Measurements from ENCODE around the gene SELENBP1.
A peak's percentile ranks its signal among the peaks of the same experiment; 100 is the strongest.

Gene SELENBP1

DNA sequence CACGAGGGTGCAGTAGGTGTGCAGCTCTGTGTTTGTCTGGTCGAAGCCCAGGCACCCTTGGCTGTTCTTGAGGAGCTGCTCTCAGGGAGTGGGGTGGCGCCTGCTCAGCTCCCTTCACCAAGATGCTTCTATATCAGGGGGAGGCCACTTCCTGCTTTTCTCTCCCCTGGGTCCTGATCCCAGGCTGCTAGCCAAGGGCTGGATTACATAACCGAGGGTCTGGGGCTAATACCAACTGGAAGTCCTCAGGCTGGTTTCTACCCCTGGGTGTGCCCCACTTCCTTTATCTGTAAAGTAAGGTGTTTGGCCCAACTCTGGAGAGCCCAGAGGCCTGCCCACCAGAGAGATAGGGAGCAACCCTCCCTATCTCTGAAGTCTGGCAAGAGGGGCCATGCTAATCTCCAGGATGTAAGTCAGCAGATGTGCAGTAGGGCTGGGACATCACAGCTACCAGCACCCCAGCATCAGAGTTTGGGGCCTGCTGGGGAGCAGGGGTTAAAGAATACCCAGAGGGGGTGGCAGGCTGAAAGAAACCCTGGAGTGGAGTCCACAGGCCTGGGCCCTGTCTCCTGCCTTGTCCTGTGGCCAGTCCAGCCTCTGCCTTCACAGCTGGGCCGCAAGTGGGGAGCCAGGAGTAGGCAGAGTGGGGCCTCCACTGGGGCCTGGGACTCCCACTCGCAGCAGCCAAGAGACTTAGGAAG is 2.1 kb downstream of the SELENBP1 start:
- H2BK120ac ChIP-seq (ENCODE audit: low read depth, low read length): no peak overlapping the region
- peak overlapping the region; percentile 9 for H3K18ac ChIP-seq (ENCODE audit: low read length)
- H3K4ac ChIP-seq (ENCODE audit: low read length): no peak overlapping the region
- DNase-seq (ENCODE audit: low spot score): no peak
- H3K9ac ChIP-seq (ENCODE audit: low read depth, low read length, poor library complexity): peak overlapping the region; percentile 14
- H2BK5ac ChIP-seq (ENCODE audit: low read length): no peak overlapping the region
- no peaks in the 10 kb centered on the region for H3K79me1 ChIP-seq (ENCODE audit: low read depth, low read length)
- peaks cover 4 to 10% of the 10 kb centered on the region in 2 donors for H3K4me1 ChIP-seq (ENCODE audit: control insufficient read depth in 2 of 2, insufficient read depth in 1 of 2, low read depth in 1 of 2, low read length in 2 of 2)
- no peak overlapping the region for H3K23ac ChIP-seq (ENCODE audit: low read depth, low read length, poor library complexity)
- no peak overlapping the region for H3K4me3 ChIP-seq (ENCODE audit: low read length in 2 of 2)
- H3K27me3 ChIP-seq (ENCODE audit: control insufficient read depth in 3 of 3, insufficient read depth in 3 of 3, low read depth in 1 of 3, low read length in 3 of 3): peaks cover 0 to 1% (median 0%) of the 10 kb centered on the region in 3 experiments
- no peak overlapping the region for H4K8ac ChIP-seq (ENCODE audit: low read depth, low read length)
- no peak overlapping the region for H3K27ac ChIP-seq (replicated peaks; ENCODE audit: low read length)
- H3K4me2 ChIP-seq (ENCODE audit: insufficient read depth, low read length, poor library complexity, severe bottlenecking): no peak overlapping the region
- H2BK12ac ChIP-seq (ENCODE audit: low read length): no peak overlapping the region
- H2AK5ac ChIP-seq (ENCODE audit: low read depth, low read length): peak overlapping the region; percentile 63
- H2BK15ac ChIP-seq (ENCODE audit: low read length): peak overlapping the region; percentile 81
- WGBS, 2 donors (ENCODE audit: extremely low coverage in 2 of 2, insufficient read length in 2 of 2, insufficient replicate concordance in 1 of 2): no CpG with 5 or more reads among the region's 6 CpGs
- H3K36me3 ChIP-seq (replicated peaks in 1 of 2; ENCODE audit: control insufficient read depth in 2 of 2, insufficient read depth in 2 of 2, low read length in 2 of 2): peaks cover 20 to 39% of the 10 kb centered on the region in 2 donors
- H3K14ac ChIP-seq (ENCODE audit: low read length): peak overlapping the region; percentile 63
- no peak overlapping the region for H2AFZ ChIP-seq (ENCODE audit: low read length)
- H4K91ac ChIP-seq (ENCODE audit: low read depth, low read length, poor library complexity): no peak overlapping the region
- no peaks in the 10 kb centered on the region for H3K9me3 ChIP-seq (replicated peaks in 1 of 2; ENCODE audit: control insufficient read depth in 2 of 2, insufficient read depth in 1 of 2, low read depth in 1 of 2, low read length in 2 of 2)

DNA sequence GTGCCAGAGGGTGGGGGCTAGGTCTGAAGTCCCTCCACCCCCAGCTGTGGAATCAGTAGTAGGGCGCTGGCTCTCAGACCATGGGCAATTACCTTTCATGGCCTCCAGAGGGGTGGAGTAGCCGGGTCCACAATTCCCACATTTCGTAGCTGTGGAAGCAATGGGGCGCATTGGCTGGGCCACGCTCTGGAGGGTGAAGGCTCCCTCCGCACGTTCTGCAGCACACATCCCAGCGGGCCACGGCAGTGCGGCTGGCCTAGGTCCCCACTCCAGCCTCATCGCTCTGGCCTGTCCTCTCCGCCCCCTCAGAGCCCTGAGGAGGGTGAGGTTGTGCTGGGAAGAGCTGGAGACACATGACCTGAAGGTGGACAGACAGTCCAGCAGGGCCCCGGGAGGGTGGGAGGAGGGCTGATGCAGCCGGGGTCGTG is 2.9 kb downstream of the SELENBP1 start:
- H3K27ac ChIP-seq (replicated peaks; ENCODE audit: low read length): no peak overlapping the region
- H2BK120ac ChIP-seq (ENCODE audit: low read depth, low read length): no peak overlapping the region
- H3K18ac ChIP-seq (ENCODE audit: low read length): no peak overlapping the region
- no peak overlapping the region for H3K9ac ChIP-seq (ENCODE audit: low read depth, low read length, poor library complexity)
- H2BK15ac ChIP-seq (ENCODE audit: low read length): no peak overlapping the region
- H3K4ac ChIP-seq (ENCODE audit: low read length): no peak overlapping the region
- H2AK5ac ChIP-seq (ENCODE audit: low read depth, low read length): no peak overlapping the region
- no peak overlapping the region for H2BK5ac ChIP-seq (ENCODE audit: low read length)
- H3K9me3 ChIP-seq (replicated peaks in 1 of 2; ENCODE audit: control insufficient read depth in 2 of 2, insufficient read depth in 1 of 2, low read depth in 1 of 2, low read length in 2 of 2): no peaks in the 10 kb centered on the region
- H4K91ac ChIP-seq (ENCODE audit: low read depth, low read length, poor library complexity): no peak overlapping the region
- H3K14ac ChIP-seq (ENCODE audit: low read length): no peak overlapping the region
- no peaks in the 10 kb centered on the region for H3K79me1 ChIP-seq (ENCODE audit: low read depth, low read length)
- WGBS, 2 donors (ENCODE audit: extremely low coverage in 2 of 2, insufficient read length in 2 of 2, insufficient replicate concordance in 1 of 2): no CpG with 5 or more reads among the region's 15 CpGs
- peaks cover 4 to 10% of the 10 kb centered on the region in 2 donors for H3K4me1 ChIP-seq (ENCODE audit: control insufficient read depth in 2 of 2, insufficient read depth in 1 of 2, low read depth in 1 of 2, low read length in 2 of 2)
- no peak overlapping the region for H3K4me2 ChIP-seq (ENCODE audit: insufficient read depth, low read length, poor library complexity, severe bottlenecking)
- no peak overlapping the region for H2BK12ac ChIP-seq (ENCODE audit: low read length)
- peaks cover 27 to 46% of the 10 kb centered on the region in 2 donors for H3K36me3 ChIP-seq (replicated peaks in 1 of 2; ENCODE audit: control insufficient read depth in 2 of 2, insufficient read depth in 2 of 2, low read length in 2 of 2)
- H3K27me3 ChIP-seq (ENCODE audit: control insufficient read depth in 3 of 3, insufficient read depth in 3 of 3, low read depth in 1 of 3, low read length in 3 of 3): peaks cover 0 to 1% (median 0%) of the 10 kb centered on the region in 3 experiments
- DNase-seq (ENCODE audit: low spot score): no peak
- H3K23ac ChIP-seq (ENCODE audit: low read depth, low read length, poor library complexity): peak overlapping the region; percentile 8
- no peak overlapping the region for H4K8ac ChIP-seq (ENCODE audit: low read depth, low read length)
- H3K4me3 ChIP-seq (ENCODE audit: low read length in 2 of 2): no peak overlapping the region
- no peak overlapping the region for H2AFZ ChIP-seq (ENCODE audit: low read length)

DNA sequence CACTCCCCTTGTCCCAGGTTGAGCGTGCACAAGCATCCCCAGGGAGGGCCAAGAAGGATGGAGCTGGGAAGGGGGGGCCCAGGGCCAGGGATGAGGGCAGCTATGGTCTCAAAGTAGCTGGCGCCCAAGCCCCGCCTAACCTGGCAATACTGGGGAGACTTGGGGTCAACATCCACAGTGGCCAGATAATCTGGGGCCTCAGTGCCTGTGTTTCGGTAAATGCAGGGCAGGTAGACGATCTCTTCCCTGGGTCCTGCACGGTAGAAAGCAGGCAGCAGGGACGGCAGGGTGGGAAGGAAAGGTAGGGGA is 3.2 kb downstream of the SELENBP1 start:
- H3K4me1 ChIP-seq (ENCODE audit: control insufficient read depth in 2 of 2, insufficient read depth in 1 of 2, low read depth in 1 of 2, low read length in 2 of 2): peaks cover 4 to 10% of the 10 kb centered on the region in 2 donors
- H3K14ac ChIP-seq (ENCODE audit: low read length): no peak overlapping the region
- H3K27me3 ChIP-seq (ENCODE audit: control insufficient read depth in 3 of 3, insufficient read depth in 3 of 3, low read depth in 1 of 3, low read length in 3 of 3): peaks cover 0 to 1% (median 0%) of the 10 kb centered on the region in 3 experiments
- H2AK5ac ChIP-seq (ENCODE audit: low read depth, low read length): no peak overlapping the region
- no peak for DNase-seq (ENCODE audit: low spot score)
- no peak overlapping the region for H4K91ac ChIP-seq (ENCODE audit: low read depth, low read length, poor library complexity)
- no peak overlapping the region for H2BK12ac ChIP-seq (ENCODE audit: low read length)
- no peak overlapping the region for H2AFZ ChIP-seq (ENCODE audit: low read length)
- no peak overlapping the region for H3K27ac ChIP-seq (replicated peaks; ENCODE audit: low read length)
- no peak overlapping the region for H2BK5ac ChIP-seq (ENCODE audit: low read length)
- no peak overlapping the region for H3K4me3 ChIP-seq (ENCODE audit: low read length in 2 of 2)
- H3K36me3 ChIP-seq (replicated peaks in 1 of 2; ENCODE audit: control insufficient read depth in 2 of 2, insufficient read depth in 2 of 2, low read length in 2 of 2): peaks cover 31 to 50% of the 10 kb centered on the region in 2 donors
- WGBS, 2 donors (ENCODE audit: extremely low coverage in 2 of 2, insufficient read length in 2 of 2, insufficient replicate concordance in 1 of 2): no CpG with 5 or more reads among the region's 7 CpGs
- peak overlapping the region; percentile 46 for H3K18ac ChIP-seq (ENCODE audit: low read length)
- H3K9me3 ChIP-seq (replicated peaks in 1 of 2; ENCODE audit: control insufficient read depth in 2 of 2, insufficient read depth in 1 of 2, low read depth in 1 of 2, low read length in 2 of 2): peaks cover 1 to 3% of the 10 kb centered on the region in 2 donors
- H3K23ac ChIP-seq (ENCODE audit: low read depth, low read length, poor library complexity): peak overlapping the region; percentile 8
- H4K8ac ChIP-seq (ENCODE audit: low read depth, low read length): no peak overlapping the region
- H3K4ac ChIP-seq (ENCODE audit: low read length): no peak overlapping the region
- H3K4me2 ChIP-seq (ENCODE audit: insufficient read depth, low read length, poor library complexity, severe bottlenecking): no peak overlapping the region
- H3K9ac ChIP-seq (ENCODE audit: low read depth, low read length, poor library complexity): no peak overlapping the region
- H2BK120ac ChIP-seq (ENCODE audit: low read depth, low read length): no peak overlapping the region
- H2BK15ac ChIP-seq (ENCODE audit: low read length): no peak overlapping the region
- H3K79me1 ChIP-seq (ENCODE audit: low read depth, low read length): no peaks in the 10 kb centered on the region

DNA sequence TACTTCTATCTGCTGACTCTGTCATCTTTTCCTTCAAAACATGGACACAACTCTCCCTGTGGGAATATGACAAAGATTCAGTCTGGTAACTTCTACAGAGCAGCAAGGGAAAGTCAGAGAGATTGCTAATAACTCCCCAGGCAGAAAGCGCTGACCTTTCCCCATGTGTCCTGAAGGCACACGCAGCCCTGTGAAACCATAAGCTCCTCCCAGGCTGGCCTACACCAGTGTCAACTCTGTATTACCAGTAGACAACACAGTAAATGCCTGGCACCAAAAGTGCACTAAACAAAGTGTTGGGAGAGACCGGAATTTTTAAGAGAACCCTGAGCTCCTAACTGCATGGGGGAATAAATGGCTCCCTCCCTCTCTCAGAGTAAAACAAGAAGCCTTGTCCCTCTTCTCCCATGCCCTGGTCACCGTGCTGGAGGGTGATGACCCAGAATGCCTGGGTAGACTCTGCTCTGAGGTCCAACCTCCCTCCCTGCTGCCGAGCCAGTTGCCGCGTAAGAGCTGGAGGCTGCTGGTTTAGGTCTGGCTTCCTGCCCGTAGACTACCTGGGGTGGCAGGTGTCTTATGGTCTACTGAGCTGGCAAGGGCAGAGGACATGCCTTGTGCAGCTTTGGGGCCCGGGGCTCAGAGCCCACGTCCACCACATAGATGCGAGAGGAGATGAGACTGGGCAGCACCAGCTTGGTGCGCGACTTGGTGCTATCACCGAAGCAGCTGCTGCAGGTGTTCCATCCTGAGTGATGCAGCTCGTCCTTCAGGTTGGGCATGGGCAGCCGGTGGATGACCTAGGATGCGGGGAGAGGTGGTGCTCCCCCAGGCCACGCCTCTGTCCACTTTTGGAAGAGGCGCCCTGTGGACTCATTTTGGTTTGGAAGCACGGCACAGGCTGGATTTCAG is 3.9 kb downstream of the SELENBP1 start:
- Histone ChIP-seq H2BK12ac (ENCODE audit: low read length) (no peak overlapping the region), H4K8ac (ENCODE audit: low read depth, low read length) (no peak overlapping the region), H3K14ac (ENCODE audit: low read length) (no peak overlapping the region), H3K4ac (ENCODE audit: low read length) (no peak overlapping the region), H3K27me3 (ENCODE audit: control insufficient read depth in 3 of 3, insufficient read depth in 3 of 3, low read depth in 1 of 3, low read length in 3 of 3) (no peaks in the 10 kb centered on the region), H3K79me1 (ENCODE audit: low read depth, low read length) (no peaks in the 10 kb centered on the region), H3K18ac (ENCODE audit: low read length) (no peak overlapping the region), H2AFZ (ENCODE audit: low read length) (no peak overlapping the region), H3K4me3 (ENCODE audit: low read length in 2 of 2) (no peak overlapping the region), H2AK5ac (ENCODE audit: low read depth, low read length) (no peak overlapping the region), H2BK120ac (ENCODE audit: low read depth, low read length) (no peak overlapping the region), H3K9me3 (replicated peaks in 1 of 2; ENCODE audit: control insufficient read depth in 2 of 2, insufficient read depth in 1 of 2, low read depth in 1 of 2, low read length in 2 of 2) (peaks cover 2 to 8% of the 10 kb centered on the region in 2 donors), H3K9ac (ENCODE audit: low read depth, low read length, poor library complexity) (no peak overlapping the region), H2BK5ac (ENCODE audit: low read length) (no peak overlapping the region), H3K4me1 (ENCODE audit: control insufficient read depth in 2 of 2, insufficient read depth in 1 of 2, low read depth in 1 of 2, low read length in 2 of 2) (peaks cover 4 to 10% of the 10 kb centered on the region in 2 donors), H3K36me3 (replicated peaks in 1 of 2; ENCODE audit: control insufficient read depth in 2 of 2, insufficient read depth in 2 of 2, low read length in 2 of 2) (peaks cover 34 to 56% of the 10 kb centered on the region in 2 donors), H3K4me2 (ENCODE audit: insufficient read depth, low read length, poor library complexity, severe bottlenecking) (no peak overlapping the region), H2BK15ac (ENCODE audit: low read length) (no peak overlapping the region), H3K27ac (replicated peaks; ENCODE audit: low read length) (no peak overlapping the region), H3K23ac (ENCODE audit: low read depth, low read length, poor library complexity) (no peak overlapping the region), H4K91ac (ENCODE audit: low read depth, low read length, poor library complexity) (no peak overlapping the region)
- no peak for DNase-seq (ENCODE audit: low spot score)
- WGBS, 2 donors (ENCODE audit: extremely low coverage in 2 of 2, insufficient read length in 2 of 2, insufficient replicate concordance in 1 of 2): no CpG with 5 or more reads among the region's 20 CpGs
